GM18498 (cell line): ENCODE results near the gene FCHSD2.
A peak's percentile ranks its signal among the peaks of the same experiment; 100 is the strongest.

Experiments used
- ATAC-seq: cut with Tn5 transposase; IDR thresholded peaks from one replicate; pipeline ENCODE4 v1.9.1; 2021; ENCODE audit warnings: mild to moderate bottlenecking, moderate library complexity; ENCODE audit not compliant: unreplicated experiment

Gene FCHSD2

GRCh38 chr11:72975778-72976521 is 166.2 kb downstream of the FCHSD2 start:
- no peak for ATAC-seq

- no peak for ATAC-seq
Observed at GRCh38 chr11:72974487-72975205, 167.5 kb downstream of the FCHSD2 start.

GRCh38 chr11:72972496-72973128 is 169.5 kb downstream of the FCHSD2 start:
- ATAC-seq: no peak

GRCh38 chr11:72971192-72971967 is 170.7 kb downstream of the FCHSD2 start:
- no peak for ATAC-seq

GRCh38 chr11:72970557-72971118 is 171.5 kb downstream of the FCHSD2 start:
- no peak for ATAC-seq

- ATAC-seq: peak; percentile 79
Observed at GRCh38 chr11:72969894-72970335, 172.2 kb downstream of the FCHSD2 start.

GRCh38 chr11:72968390-72968789 is 173.7 kb downstream of the FCHSD2 start:
- ATAC-seq: no peak

GRCh38 chr11:72965672-72966071 is 176.4 kb downstream of the FCHSD2 start:
- ATAC-seq: no peak

- no peak for ATAC-seq
Observed at GRCh38 chr11:72962717-72963116, 179.4 kb downstream of the FCHSD2 start.

- ATAC-seq: no peak
Observed at GRCh38 chr11:72962084-72962483, 180.0 kb downstream of the FCHSD2 start.

GRCh38 chr11:72959998-72960731 is 182.0 kb downstream of the FCHSD2 start:
- ATAC-seq: no peak

- no peak for ATAC-seq
Observed at GRCh38 chr11:72958791-72959190, 183.3 kb downstream of the FCHSD2 start.

- ATAC-seq: no peak
Observed at GRCh38 chr11:72955466-72955865, 186.7 kb downstream of the FCHSD2 start.

GRCh38 chr11:72954860-72955259 is 187.3 kb downstream of the FCHSD2 start:
- ATAC-seq: no peak

GRCh38 chr11:72953637-72954036 is 188.5 kb downstream of the FCHSD2 start:
- no peak for ATAC-seq

GRCh38 chr11:72951888-72952287 is 190.2 kb downstream of the FCHSD2 start:
- no peak for ATAC-seq

GRCh38 chr11:72951193-72951592 is 190.9 kb downstream of the FCHSD2 start:
- no peak for ATAC-seq

GRCh38 chr11:72950685-72951084 is 191.4 kb downstream of the FCHSD2 start:
- no peak for ATAC-seq

- ATAC-seq: no peak
Observed at GRCh38 chr11:72947229-72947628, 194.9 kb downstream of the FCHSD2 start.

GRCh38 chr11:72943664-72944063 is 198.5 kb downstream of the FCHSD2 start:
- no peak for ATAC-seq
